Stimulated activated CD8-positive, alpha-beta memory T cell treated with anti-CD3 and anti-CD28 coated beads, Interleukin-15, amount 100 ng/mL, for 48 hours (primary cell): Measurements from ENCODE around the gene ZNF428.

Source experiments
- DNase-seq, 2 donors: peaks; one replicate each; pipeline ENCODE4 v3.0.0-alpha.2; 2020; ENCODE audit warnings: low read depth in 2 of 2

The ZNF428 gene

GRCh38 chr19:43562226-43562697 lies 57.2 kb downstream of the ZNF428 start:
- no peak for DNase-seq

- no peak for DNase-seq
Observed at GRCh38 chr19:43561139-43561970, 58.1 kb downstream of the ZNF428 start.

DNA sequence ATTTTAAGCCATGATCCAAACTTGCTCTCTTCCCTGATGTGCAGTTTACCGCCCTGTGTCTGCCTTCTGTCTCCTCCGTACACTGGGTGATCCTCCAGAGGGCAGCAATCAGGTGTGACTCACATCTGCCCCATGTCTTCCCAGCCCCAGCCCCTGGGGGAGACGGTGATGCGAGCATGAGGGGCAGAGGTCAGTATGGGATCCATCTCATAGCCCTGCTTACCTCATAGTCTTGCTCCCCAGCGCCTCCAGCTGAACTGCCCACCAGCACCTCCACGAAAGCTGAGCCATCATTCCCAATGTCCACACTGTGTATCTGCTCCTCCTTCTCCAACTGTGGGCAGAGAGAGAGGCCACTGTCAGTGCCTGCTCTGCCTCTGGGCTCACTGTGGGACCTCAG lies 58.7 kb downstream of the ZNF428 start:
- no peak for DNase-seq
